Esophagus muscularis mucosa (tissue), 4 donors: ENCODE results near the gene LENEP.

Source experiments
- EP300 ChIP-seq: sonication (generic); formaldehyde crosslinking; IDR thresholded peaks from one replicate; pipeline ENCODE4 v1.6.1; 2017; ENCODE audit warnings: antibody characterized with exemption
- POLR2A ChIP-seq: fragments of 450-650 bp; IDR thresholded peaks from one replicate; pipeline ENCODE4 v1.6.1; 2017; ENCODE audit warnings: antibody characterized with exemption, moderate library complexity, mild to moderate bottlenecking, low read depth
- POLR2AphosphoS5 ChIP-seq, 2 donors: sonication (generic); formaldehyde crosslinking; IDR thresholded peaks; one replicate each; pipeline ENCODE4 v1.6.1; 2017; ENCODE audit warnings: antibody characterized with exemption in 2 of 2
- TF ChIP-seq, protein P1 (sequence below), 3 experiments: fragments of 200-600 bp in 2 of 3; fragments of 450-650 bp in 1 of 3; sonication (generic) in 2 of 3; IDR thresholded peaks; one replicate each; pipeline ENCODE4 v1.5.1; 2017 to 2019; ENCODE audit warnings: antibody characterized with exemption in 3 of 3, mild to moderate bottlenecking in 2 of 3, moderate library complexity in 1 of 3

DNA sequence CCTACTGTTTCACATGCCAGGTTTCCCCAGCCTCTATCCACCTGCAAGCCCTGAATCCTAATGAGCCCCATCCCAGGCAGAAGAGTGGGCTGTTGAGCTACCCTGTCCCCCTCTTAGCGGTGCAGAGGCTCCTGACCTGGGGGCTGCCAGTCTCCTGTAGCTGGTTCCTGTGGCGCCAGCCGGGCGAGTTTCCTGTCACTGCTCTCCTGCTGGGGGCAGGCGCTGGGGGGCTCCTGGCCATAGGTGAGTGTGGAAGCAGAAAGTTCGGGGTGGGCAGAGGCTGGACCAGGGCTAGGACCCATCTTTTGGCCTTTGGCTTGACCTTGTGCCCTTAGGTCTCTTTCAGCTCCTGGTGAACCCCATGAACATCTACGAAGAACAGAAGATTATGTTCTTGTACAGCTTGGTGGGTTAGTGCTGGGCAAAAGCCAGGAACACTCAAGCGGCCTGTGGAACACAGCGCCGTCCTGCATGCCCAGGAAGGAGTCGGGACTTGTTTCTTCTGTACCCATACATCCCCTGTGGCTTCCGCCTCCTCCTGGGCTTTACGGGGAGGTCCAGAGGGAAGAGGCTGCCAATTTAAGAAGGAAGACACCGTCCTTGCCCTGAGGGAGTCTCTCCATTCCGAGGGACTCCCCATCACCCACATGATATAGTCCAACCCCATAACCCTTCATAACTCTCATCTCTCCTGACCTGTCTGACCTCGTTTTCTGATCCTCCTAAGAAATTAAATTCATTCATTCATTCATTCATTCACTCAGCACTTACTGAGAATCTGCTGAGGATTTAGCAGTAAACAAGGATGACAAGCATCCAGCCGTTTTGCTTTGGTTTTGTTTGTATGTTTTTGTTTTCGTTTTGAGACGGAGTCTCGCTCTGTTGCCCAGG lies 41.2 kb downstream of the LENEP start:
- TF ChIP-seq, protein P1, sequence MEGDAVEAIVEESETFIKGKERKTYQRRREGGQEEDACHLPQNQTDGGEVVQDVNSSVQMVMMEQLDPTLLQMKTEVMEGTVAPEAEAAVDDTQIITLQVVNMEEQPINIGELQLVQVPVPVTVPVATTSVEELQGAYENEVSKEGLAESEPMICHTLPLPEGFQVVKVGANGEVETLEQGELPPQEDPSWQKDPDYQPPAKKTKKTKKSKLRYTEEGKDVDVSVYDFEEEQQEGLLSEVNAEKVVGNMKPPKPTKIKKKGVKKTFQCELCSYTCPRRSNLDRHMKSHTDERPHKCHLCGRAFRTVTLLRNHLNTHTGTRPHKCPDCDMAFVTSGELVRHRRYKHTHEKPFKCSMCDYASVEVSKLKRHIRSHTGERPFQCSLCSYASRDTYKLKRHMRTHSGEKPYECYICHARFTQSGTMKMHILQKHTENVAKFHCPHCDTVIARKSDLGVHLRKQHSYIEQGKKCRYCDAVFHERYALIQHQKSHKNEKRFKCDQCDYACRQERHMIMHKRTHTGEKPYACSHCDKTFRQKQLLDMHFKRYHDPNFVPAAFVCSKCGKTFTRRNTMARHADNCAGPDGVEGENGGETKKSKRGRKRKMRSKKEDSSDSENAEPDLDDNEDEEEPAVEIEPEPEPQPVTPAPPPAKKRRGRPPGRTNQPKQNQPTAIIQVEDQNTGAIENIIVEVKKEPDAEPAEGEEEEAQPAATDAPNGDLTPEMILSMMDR (IDR thresholded peaks at IDR 0.05): no peak
- no peak for TF ChIP-seq POLR2AphosphoS5 (IDR thresholded peaks at IDR 0.05)
- no peak for TF ChIP-seq EP300
- TF ChIP-seq POLR2A: no peak
